Sigmoid colon (tissue), 7 donors: Measurements from ENCODE around the gene ADAMTS6. TPM values are rescaled to one million over a fixed set of nuclear protein-coding genes. Genes with fewer than 3 reads are reported as not detected.
"Not testable (repeated sequence)": the region's sequence is repeated elsewhere in the genome, so short reads cannot be mapped to it uniquely, and the experiment has no call there.

ENCODE experiments used
- DNase-seq: peaks from one replicate; pipeline ENCODE4 v3.0.0-alpha.2; 2019
- H3K27ac ChIP-seq, 4 donors: fragments of 200-600 bp; sonication (generic); one replicate each; pipeline ENCODE4 v1.5.1; 2016 to 2019; ENCODE audit warnings: mild to moderate bottlenecking in 1 of 4
- H3K27me3 ChIP-seq, 3 donors: fragments of 200-600 bp; sonication (generic); one replicate each; pipeline ENCODE4 v1.5.1; 2019; ENCODE audit warnings: mild to moderate bottlenecking in 1 of 3
- H3K36me3 ChIP-seq, 4 donors: fragments of 200-600 bp; sonication (generic); one replicate each; pipeline ENCODE4 v1.5.1; 2016 to 2019
- H3K4me1 ChIP-seq, 4 donors: fragments of 200-600 bp; sonication (generic); one replicate each; pipeline ENCODE4 v1.5.1; 2017 to 2019
- H3K4me3 ChIP-seq, 4 donors: fragments of 200-600 bp; sonication (generic); one replicate each; pipeline ENCODE4 v1.5.1; 2017 to 2019; ENCODE audit warnings: mild to moderate bottlenecking in 2 of 4, moderate library complexity in 1 of 4
- H3K9me3 ChIP-seq, 4 donors: fragments of 200-600 bp in 3 of 4; sonication (generic) in 3 of 4; one replicate each; pipeline versions ENCODE4 v1.5.1 to v1.6.1; 2013 to 2019
- EP300 ChIP-seq, 4 donors: sonication (generic); formaldehyde crosslinking; IDR thresholded peaks; one replicate each; pipeline ENCODE4 v1.6.1; 2017; ENCODE audit warnings: antibody characterized with exemption in 4 of 4
- POLR2A ChIP-seq, 2 donors: fragments of 450-650 bp; IDR thresholded peaks; one replicate each; pipeline ENCODE4 v1.6.1; 2016; ENCODE audit warnings: antibody characterized with exemption in 2 of 2, mild to moderate bottlenecking in 2 of 2, moderate library complexity in 2 of 2
- POLR2AphosphoS5 ChIP-seq, 4 donors: sonication (generic); formaldehyde crosslinking; IDR thresholded peaks; one replicate each; pipeline ENCODE4 v1.6.1; 2017; ENCODE audit warnings: antibody characterized with exemption in 4 of 4
- WGBS, 2 donors: extraction: QIAGEN DNeasy Blood & Tissue Kit; methylation state at CpG; one replicate each; pipeline ENCODE4 v1.1.7; 2013; 5-methylcytosine and 5-hydroxymethylcytosine counted together
- intact Hi-C: fragments of 100-400 bp; cut with DNase I; formaldehyde crosslinking; loops from one replicate; pipeline ENCODE4 v1.15.1; 2023
- polyA plus RNA-seq, 3 donors: library from polyadenylated mRNA; stranded (reverse); fragments of 200-250 nt; gene quantifications; one replicate each; pipeline ENCODE4 v1.2.3, GENCODE V29; 2013
- total RNA-seq, 4 donors: library from RNA; depleted of rRNA; stranded (reverse); fragments of >200 nt; gene quantifications; one replicate each; pipeline ENCODE4 v1.1.0, GENCODE V29; 2016
- TF ChIP-seq, protein P1 (sequence below), 4 experiments: fragments of 450-650 bp in 3 of 4; fragments of 200-600 bp in 1 of 4; IDR thresholded peaks; one replicate each; pipeline ENCODE4 v1.5.1; 2016 to 2019; ENCODE audit warnings: antibody characterized with exemption in 4 of 4, mild to moderate bottlenecking in 3 of 4, moderate library complexity in 2 of 4
- donor health status: healthy with polysubstance abuse.
- donor health status: Bipolar disorder and iron deficiency.
- donor health status: healthy.

ADAMTS6 gene
- total and polyA plus RNA-seq, 7 donors = 0.74 to 18.3 (median 7.1) TPM; not detected in 2

DNA sequence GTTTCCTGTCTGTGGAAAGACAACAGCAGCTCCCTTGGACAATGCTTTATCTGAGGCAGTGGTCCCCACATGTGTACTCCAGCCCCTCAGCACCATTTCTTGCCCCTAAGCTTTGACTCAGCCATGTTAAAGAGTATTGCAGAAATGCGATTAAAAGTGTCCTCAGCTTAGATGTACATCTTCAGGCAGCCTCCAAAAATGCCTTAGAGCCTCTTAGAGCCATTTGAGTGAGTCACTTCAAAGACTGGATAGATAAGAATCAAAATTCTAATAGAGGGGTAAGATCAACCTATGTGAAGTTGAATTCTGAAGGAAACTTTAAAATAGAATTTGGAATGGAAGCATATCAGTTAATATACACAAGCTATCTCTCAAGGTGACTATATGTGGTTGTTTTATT is 296.3 kb downstream of the ADAMTS6 start:
- no peaks in the 10 kb centered on the region for H3K27me3 ChIP-seq
- WGBS, 2 donors = 95 to 100% methylated on average over 1 of the region's 1 CpG
- no peaks in the 10 kb centered on the region for H3K9me3 ChIP-seq
- intact Hi-C loops = no loop called here
- no peak overlapping the region for H3K27ac ChIP-seq
- H3K36me3 ChIP-seq = no peaks in the 10 kb centered on the region
- DNase-seq = no peak
- TF ChIP-seq, protein P1, sequence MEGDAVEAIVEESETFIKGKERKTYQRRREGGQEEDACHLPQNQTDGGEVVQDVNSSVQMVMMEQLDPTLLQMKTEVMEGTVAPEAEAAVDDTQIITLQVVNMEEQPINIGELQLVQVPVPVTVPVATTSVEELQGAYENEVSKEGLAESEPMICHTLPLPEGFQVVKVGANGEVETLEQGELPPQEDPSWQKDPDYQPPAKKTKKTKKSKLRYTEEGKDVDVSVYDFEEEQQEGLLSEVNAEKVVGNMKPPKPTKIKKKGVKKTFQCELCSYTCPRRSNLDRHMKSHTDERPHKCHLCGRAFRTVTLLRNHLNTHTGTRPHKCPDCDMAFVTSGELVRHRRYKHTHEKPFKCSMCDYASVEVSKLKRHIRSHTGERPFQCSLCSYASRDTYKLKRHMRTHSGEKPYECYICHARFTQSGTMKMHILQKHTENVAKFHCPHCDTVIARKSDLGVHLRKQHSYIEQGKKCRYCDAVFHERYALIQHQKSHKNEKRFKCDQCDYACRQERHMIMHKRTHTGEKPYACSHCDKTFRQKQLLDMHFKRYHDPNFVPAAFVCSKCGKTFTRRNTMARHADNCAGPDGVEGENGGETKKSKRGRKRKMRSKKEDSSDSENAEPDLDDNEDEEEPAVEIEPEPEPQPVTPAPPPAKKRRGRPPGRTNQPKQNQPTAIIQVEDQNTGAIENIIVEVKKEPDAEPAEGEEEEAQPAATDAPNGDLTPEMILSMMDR (IDR thresholded peaks at IDR 0.05) = no peak
- TF ChIP-seq POLR2A (IDR thresholded peaks at IDR 0.05) = no peak
- TF ChIP-seq EP300 (IDR thresholded peaks at IDR 0.05) = no peak
- TF ChIP-seq POLR2AphosphoS5 (IDR thresholded peaks at IDR 0.05) = no peak
- H3K4me3 ChIP-seq = no peak overlapping the region
- no peaks in the 10 kb centered on the region for H3K4me1 ChIP-seq

DNA sequence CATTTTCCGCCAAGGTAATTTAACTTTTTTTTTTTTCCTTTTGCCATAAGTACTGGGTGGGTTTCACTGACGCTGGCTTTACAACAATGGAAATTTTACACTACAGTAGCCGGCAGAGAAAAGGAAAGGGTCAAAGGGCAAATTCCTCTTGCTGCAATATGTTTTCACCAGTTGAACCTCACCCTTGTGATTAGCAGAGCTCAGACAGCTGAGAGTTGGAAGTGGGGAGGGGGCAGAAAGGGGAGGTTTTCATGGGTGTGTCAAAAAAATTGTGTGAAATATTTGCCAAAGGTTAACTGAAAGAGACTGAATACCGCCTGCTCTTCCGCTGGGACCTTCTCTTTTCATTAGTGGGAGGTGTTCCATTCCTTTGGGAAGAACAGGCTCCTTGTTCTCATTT is 296.9 kb downstream of the ADAMTS6 start:
- H3K4me1 ChIP-seq = no peaks in the 10 kb centered on the region
- WGBS, 2 donors = 55 to 74% methylated on average over 5 of the region's 5 CpGs
- H3K27me3 ChIP-seq = no peaks in the 10 kb centered on the region
- DNase-seq = no peak
- no peaks in the 10 kb centered on the region for H3K36me3 ChIP-seq
- no peak overlapping the region for H3K27ac ChIP-seq
- TF ChIP-seq POLR2A (IDR thresholded peaks at IDR 0.05) = no peak
- TF ChIP-seq, protein P1 (IDR thresholded peaks at IDR 0.05) = no peak
- no peak for TF ChIP-seq EP300 (IDR thresholded peaks at IDR 0.05)
- no peak for TF ChIP-seq POLR2AphosphoS5 (IDR thresholded peaks at IDR 0.05)
- intact Hi-C loops = no loop called here
- no peaks in the 10 kb centered on the region for H3K9me3 ChIP-seq
- H3K4me3 ChIP-seq = no peak overlapping the region

DNA sequence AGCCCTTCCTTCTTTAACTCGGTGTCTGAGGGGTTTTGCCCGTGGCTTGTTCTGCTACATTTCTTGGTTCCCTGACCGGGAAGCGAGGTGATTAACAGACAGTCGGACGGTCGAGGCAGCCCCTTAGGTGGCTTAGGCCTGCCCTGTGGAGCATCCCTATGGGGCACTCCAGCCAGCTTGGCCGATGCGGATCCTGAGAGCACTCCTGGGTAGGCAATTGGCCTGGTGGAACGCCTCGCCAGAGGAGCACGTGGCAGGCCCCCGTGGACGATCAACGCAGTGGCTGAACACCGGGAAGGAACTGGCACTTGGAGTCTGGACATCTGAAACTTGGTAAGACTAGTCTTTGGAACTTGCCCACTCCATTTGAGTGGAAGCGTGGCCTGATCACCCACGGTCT is 307.5 kb downstream of the ADAMTS6 start:
- H3K36me3 ChIP-seq, H3K27ac ChIP-seq, H3K9me3 ChIP-seq, DNase-seq, H3K4me3 ChIP-seq, H3K4me1 ChIP-seq, H3K27me3 ChIP-seq, intact Hi-C loops: not testable (repeated sequence)
- whole genome bisulfite sequencing, 2 donors = 93 to 97% methylated on average over 18 of the region's 18 CpGs

DNA sequence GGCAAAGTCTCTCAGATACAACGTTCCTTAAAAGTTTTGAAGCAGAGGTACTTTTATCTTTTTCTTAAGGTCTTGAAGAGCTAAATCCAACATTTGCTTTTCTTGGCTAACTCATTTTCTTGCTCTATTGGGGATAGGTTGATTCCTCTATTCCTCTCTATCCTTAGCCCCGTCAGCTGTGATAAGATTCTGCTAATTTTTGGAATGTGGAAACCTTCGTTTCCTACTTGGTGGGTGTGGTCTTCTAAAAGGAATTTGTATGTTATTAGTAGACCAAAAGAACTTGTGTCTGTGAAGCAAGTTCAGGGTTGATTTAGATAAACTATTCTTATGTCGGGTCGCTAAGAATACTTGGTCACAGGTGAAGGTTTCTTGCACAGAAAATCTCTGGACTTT is 308.6 kb downstream of the ADAMTS6 start:
- no peak overlapping the region for H3K27ac ChIP-seq
- no peaks in the 10 kb centered on the region for H3K9me3 ChIP-seq
- intact Hi-C loops = no loop called here
- 85 to 89% methylated on average over 5 of the region's 5 CpGs for WGBS, 2 donors
- no peaks in the 10 kb centered on the region for H3K36me3 ChIP-seq
- H3K4me3 ChIP-seq = no peak overlapping the region
- no peaks in the 10 kb centered on the region for H3K27me3 ChIP-seq
- no peak for DNase-seq
- no peaks in the 10 kb centered on the region for H3K4me1 ChIP-seq
- TF ChIP-seq POLR2AphosphoS5 (IDR thresholded peaks at IDR 0.05) (no peak), EP300 (IDR thresholded peaks at IDR 0.05) (no peak), POLR2A (IDR thresholded peaks at IDR 0.05) (no peak)
- TF ChIP-seq, protein P1 (IDR thresholded peaks at IDR 0.05) = no peak

DNA sequence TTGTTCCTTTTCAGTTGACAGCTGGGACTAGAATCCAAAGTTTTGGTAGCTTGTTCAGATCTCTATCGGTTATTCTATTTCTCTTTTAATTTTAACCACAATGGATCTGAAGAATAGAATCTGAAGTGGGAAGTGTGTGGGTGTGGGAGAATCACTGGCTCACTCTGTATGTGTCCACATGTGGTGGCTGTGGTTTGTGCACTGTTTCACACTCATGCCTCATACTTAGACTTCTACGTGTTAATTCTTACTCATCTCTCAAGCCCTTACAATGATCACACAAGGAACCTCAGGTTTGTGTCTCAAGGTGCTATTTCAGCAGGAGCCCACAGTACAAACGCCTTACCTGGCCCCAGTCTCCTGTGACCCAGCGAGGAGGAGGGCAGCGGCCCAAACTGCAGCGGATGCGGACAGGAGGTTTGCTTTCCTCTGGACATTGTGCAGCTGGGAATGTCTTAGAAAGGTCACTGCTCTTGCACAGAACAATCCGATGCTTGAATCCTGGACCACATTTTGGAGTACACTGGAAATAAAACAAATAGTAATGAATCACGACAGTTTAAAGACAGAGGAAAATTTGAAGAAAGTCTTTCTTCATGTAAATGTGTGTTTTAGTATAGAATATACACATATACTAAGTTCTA is 309.1 kb downstream of the ADAMTS6 start:
- WGBS, 2 donors = 72 to 79% methylated on average over 9 of the region's 9 CpGs

More for the DNA sequence above, 309.1 kb downstream of the ADAMTS6 start:
- H3K27me3 ChIP-seq = no peaks in the 10 kb centered on the region
- no peaks in the 10 kb centered on the region for H3K9me3 ChIP-seq
- H3K4me1 ChIP-seq = no peaks in the 10 kb centered on the region
- H3K4me3 ChIP-seq = no peak overlapping the region
- no peak for DNase-seq
- no peak overlapping the region for H3K27ac ChIP-seq
- H3K36me3 ChIP-seq = no peaks in the 10 kb centered on the region
- intact Hi-C loops = no loop called here
- TF ChIP-seq, protein P1 (IDR thresholded peaks at IDR 0.05) = no peak
- no peak for TF ChIP-seq EP300 (IDR thresholded peaks at IDR 0.05)
- TF ChIP-seq POLR2AphosphoS5 (IDR thresholded peaks at IDR 0.05) = no peak
- TF ChIP-seq POLR2A (IDR thresholded peaks at IDR 0.05) = no peak
